GM21526 (cell line): ENCODE data around the gene SEMA6D.

Experiments
- ATAC-seq: cut with Tn5 transposase; IDR thresholded peaks from one replicate; pipeline ENCODE4 v1.9.1; 2021; ENCODE audit warnings: moderate library complexity; ENCODE audit not compliant: unreplicated experiment, low FRiP score

Gene SEMA6D

DNA sequence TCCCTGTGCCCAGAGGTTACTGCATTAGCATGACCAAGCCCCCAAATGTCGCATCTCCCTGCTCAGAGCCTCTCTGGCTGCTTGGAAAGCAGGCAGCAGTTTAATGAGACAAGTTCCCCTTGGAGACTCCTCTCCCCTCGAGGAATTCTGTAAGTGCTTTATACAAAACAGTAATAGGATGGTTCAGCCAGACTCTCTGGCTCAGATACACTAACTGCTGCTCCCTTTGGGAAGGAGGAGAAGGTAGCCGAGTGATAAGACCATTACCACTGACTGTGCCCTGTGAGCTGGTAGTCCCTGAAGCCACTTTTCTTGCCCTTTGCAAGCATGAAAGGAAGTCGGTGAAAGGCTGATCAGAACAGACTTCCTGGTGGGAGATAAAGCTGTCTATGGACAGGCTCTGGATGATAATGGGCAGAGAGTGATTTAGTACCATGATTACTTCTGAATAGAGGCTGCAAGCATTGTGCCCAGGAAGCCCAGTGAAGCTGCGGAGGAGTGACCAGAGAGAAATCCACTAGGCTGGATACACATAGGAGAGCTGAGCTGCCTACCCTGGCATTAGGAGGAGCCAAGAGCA is 100.8 kb downstream of the SEMA6D start:
- ATAC-seq = no peak

- ATAC-seq = no peak
Observed at GRCh38 chr15:47819158-47819557, 101.9 kb downstream of the SEMA6D start.

- ATAC-seq = no peak
Observed at GRCh38 chr15:47820057-47820746, 102.9 kb downstream of the SEMA6D start.

DNA sequence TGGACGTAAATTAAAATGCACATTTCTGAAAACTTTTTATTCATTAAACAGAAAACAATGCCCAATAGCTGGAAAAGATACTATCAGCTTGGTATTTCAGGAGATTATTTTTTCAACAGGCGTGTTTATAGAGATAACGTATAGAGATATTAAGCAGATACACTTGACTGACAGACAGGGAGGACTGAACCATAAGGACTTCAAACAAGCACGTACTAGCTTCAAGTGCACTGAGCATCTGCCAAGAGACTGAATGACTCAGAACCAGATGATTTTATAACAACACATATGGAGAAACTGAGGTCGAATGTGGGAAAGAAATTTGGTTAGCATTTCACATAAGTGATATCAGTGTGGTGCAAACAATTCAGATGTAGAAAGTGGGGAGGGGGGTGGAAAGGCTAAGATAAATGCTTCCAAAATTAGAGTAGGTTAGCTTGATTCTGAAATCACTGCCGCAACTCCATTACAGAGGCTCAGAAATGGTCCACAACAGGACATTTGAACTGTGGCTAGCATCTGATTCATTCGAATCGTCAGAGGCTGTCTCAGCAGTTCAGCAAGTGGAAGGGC is 103.5 kb downstream of the SEMA6D start:
- no peak for ATAC-seq

GRCh38 chr15:47822048-47822447 is 104.7 kb downstream of the SEMA6D start:
- no peak for ATAC-seq
